UCSD-AML1 (cell line): ENCODE data around the gene WDFY2.
A peak's percentile ranks its signal among the peaks of the same experiment; 100 is the strongest.
"Not testable (repeated sequence)": the region's sequence is repeated elsewhere in the genome, so short reads cannot be mapped to it uniquely, and the experiment has no call there.

Experiments
- DNase-seq: peaks from one replicate; lab custom pipeline; 2025; ENCODE audit not compliant: unreplicated experiment; lab: John Stamatoyannopoulos, UW

WDFY2 gene

GRCh38 chr13:51583875-51584730, at the start of gene WDFY2:
Gene WDFY2, plus strand, starts transcription at chr13:51584462. Its CDS starts 226 bp downstream, at chr13:51584688.
- DNase-seq: peak; percentile 99

- DNase-seq: no peak
Observed at GRCh38 chr13:51538591-51539179, 45.6 kb upstream of the WDFY2 start.

GRCh38 chr13:51539887-51540286, 44.4 kb upstream of the WDFY2 start:
- DNase-seq: no peak

- DNase-seq: no peak
Observed at GRCh38 chr13:51541037-51541436, 43.2 kb upstream of the WDFY2 start.

- DNase-seq: no peak
Observed at GRCh38 chr13:51541809-51542258, 42.4 kb upstream of the WDFY2 start.

GRCh38 chr13:51542346-51543242, 41.7 kb upstream of the WDFY2 start:
- no peak for DNase-seq

GRCh38 chr13:51545446-51545845, 38.8 kb upstream of the WDFY2 start:
- DNase-seq: not testable (repeated sequence)

GRCh38 chr13:51547425-51548176, 36.7 kb upstream of the WDFY2 start:
- no peak for DNase-seq

- DNase-seq: peak; percentile 40
Observed at GRCh38 chr13:51549050-51549449, 35.2 kb upstream of the WDFY2 start.

GRCh38 chr13:51549593-51549992, 34.7 kb upstream of the WDFY2 start:
- DNase-seq: no peak

GRCh38 chr13:51550151-51550550, 34.1 kb upstream of the WDFY2 start:
- DNase-seq: no peak

GRCh38 chr13:51551416-51551815, 32.8 kb upstream of the WDFY2 start:
- no peak for DNase-seq

GRCh38 chr13:51552027-51552426, 32.2 kb upstream of the WDFY2 start:
- no peak for DNase-seq

- no peak for DNase-seq
Observed at GRCh38 chr13:51553531-51553930, 30.7 kb upstream of the WDFY2 start.

GRCh38 chr13:51556740-51557139, 27.5 kb upstream of the WDFY2 start:
- DNase-seq: no peak

GRCh38 chr13:51557438-51557837, 26.8 kb upstream of the WDFY2 start:
- DNase-seq: no peak

GRCh38 chr13:51557875-51558612, 26.2 kb upstream of the WDFY2 start:
- no peak for DNase-seq

- no peak for DNase-seq
Observed at GRCh38 chr13:51559946-51560735, 24.1 kb upstream of the WDFY2 start.

GRCh38 chr13:51562011-51562671, 22.1 kb upstream of the WDFY2 start:
- no peak for DNase-seq
